ENCODE data around the gene PEPD.

Gene PEPD

GRCh38 chr19:33529094-33529676 lies 7.6 kb upstream of the PEPD start:
- Mint-ChIP-seq H3K27ac (no peak overlapping the region), H3K36me3 (ENCODE audit: low read depth) (no peaks in the 10 kb centered on the region), H3K9me3 (no peaks in the 10 kb centered on the region), H3K4me3 (no peak overlapping the region), H3K27me3 (ENCODE audit: low read depth, poor library complexity) (peaks cover 41% of the 10 kb centered on the region), H3K4me1 (peaks cover 10% of the 10 kb centered on the region)
- TF ChIP-seq CTCF (IDR thresholded peaks at IDR 0.05) = no peak
- no peak for DNase-seq

GRCh38 chr19:33528404-33528803 lies 6.8 kb upstream of the PEPD start:
- H3K27me3 Mint-ChIP-seq (ENCODE audit: low read depth, poor library complexity) = peaks cover 39% of the 10 kb centered on the region
- TF ChIP-seq CTCF (IDR thresholded peaks at IDR 0.05) = no peak
- peaks cover 12% of the 10 kb centered on the region for H3K4me1 Mint-ChIP-seq

DNA sequence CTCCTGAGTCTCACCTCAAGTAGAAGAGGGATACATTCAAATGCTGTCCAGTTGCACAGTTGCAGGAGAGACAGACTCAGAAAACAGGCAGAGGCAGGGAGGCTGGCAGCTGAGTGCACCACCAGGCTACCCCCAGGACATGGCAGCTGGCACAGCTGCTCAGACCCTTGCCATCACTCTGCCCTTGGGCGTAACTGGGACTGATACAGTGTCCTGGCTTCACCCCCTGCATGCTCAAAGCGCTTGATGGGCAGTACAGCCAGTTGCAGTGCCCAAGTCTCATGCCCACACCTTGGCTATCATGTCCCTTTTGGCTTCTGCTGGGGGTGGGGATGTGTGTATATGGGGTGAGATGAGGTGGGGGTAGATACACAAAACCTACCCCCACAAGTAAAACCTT lies 5.5 kb upstream of the PEPD start:
- no peak for TF ChIP-seq CTCF (IDR thresholded peaks at IDR 0.05)
- Mint-ChIP-seq H3K27me3 (ENCODE audit: low read depth, poor library complexity) (peaks cover 36% of the 10 kb centered on the region), H3K27ac (no peak overlapping the region), H3K9me3 (no peaks in the 10 kb centered on the region), H3K4me1 (peaks cover 25% of the 10 kb centered on the region), H3K36me3 (ENCODE audit: low read depth) (no peaks in the 10 kb centered on the region), H3K4me3 (no peak overlapping the region)
- DNase-seq = no peak

More at GRCh38 chr19:33528404-33528803, 6.8 kb upstream of the PEPD start:
- Mint-ChIP-seq H3K36me3 (ENCODE audit: low read depth) (no peaks in the 10 kb centered on the region), H3K9me3 (no peaks in the 10 kb centered on the region), H3K27ac (no peak overlapping the region), H3K4me3 (no peak overlapping the region)
- DNase-seq = no peak

GRCh38 chr19:33524024-33524664 lies 2.6 kb upstream of the PEPD start:
- peak; percentile 16 for DNase-seq
- no peak overlapping the region for H3K27ac Mint-ChIP-seq
- TF ChIP-seq CTCF (IDR thresholded peaks at IDR 0.05) = no peak

GRCh38 chr19:33523167-33523566 lies 1.6 kb upstream of the PEPD start:
- Mint-ChIP-seq H3K27ac (no peak overlapping the region), H3K4me3 (no peak overlapping the region), H3K27me3 (ENCODE audit: low read depth, poor library complexity) (peaks cover 28% of the 10 kb centered on the region), H3K36me3 (ENCODE audit: low read depth) (no peaks in the 10 kb centered on the region), H3K9me3 (no peaks in the 10 kb centered on the region), H3K4me1 (peaks cover 31% of the 10 kb centered on the region)
- TF ChIP-seq CTCF (IDR thresholded peaks at IDR 0.05) = no peak
- no peak for DNase-seq

More at GRCh38 chr19:33524024-33524664, 2.6 kb upstream of the PEPD start:
- peaks cover 32% of the 10 kb centered on the region for H3K4me1 Mint-ChIP-seq
- no peaks in the 10 kb centered on the region for H3K36me3 Mint-ChIP-seq (ENCODE audit: low read depth)
- no peak overlapping the region for H3K4me3 Mint-ChIP-seq
- peaks cover 28% of the 10 kb centered on the region for H3K27me3 Mint-ChIP-seq (ENCODE audit: low read depth, poor library complexity)
- H3K9me3 Mint-ChIP-seq = no peaks in the 10 kb centered on the region

DNA sequence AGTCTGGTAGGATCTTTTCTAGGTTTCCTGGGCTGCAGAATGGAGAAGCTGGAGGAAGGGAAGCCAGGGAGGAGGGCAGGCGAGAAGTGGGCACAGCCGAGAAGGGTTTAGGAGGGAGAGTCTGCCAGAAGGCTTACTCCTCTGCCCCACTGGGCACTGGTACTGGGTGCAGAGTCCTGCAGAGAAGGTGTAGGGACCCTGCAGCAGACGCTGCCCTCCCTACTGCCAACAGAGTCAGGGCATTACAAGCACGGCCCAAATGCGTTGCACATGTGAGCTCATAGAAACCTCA lies 726 bp upstream of the PEPD start:
- H3K27me3 Mint-ChIP-seq (ENCODE audit: low read depth, poor library complexity) = peaks cover 20% of the 10 kb centered on the region
- H3K9me3 Mint-ChIP-seq = no peaks in the 10 kb centered on the region
- DNase-seq = no peak
- H3K27ac Mint-ChIP-seq = no peak overlapping the region
- H3K4me3 Mint-ChIP-seq = peak overlapping the region; percentile 91
- H3K4me1 Mint-ChIP-seq = peaks cover 31% of the 10 kb centered on the region
- no peak for TF ChIP-seq CTCF (IDR thresholded peaks at IDR 0.05)
- no peaks in the 10 kb centered on the region for H3K36me3 Mint-ChIP-seq (ENCODE audit: low read depth)

Data from nephron progenitor cell (in vitro differentiated cells).